Fibroblast of upper back skin (primary cell): ENCODE results near the gene DES.

Experiments
- DNase-seq: peaks from one replicate; pipeline ENCODE4 v3.0.0-alpha.2; 2013

The DES gene

GRCh38 chr2:219459460-219460311 is 41.5 kb downstream of the DES start:
- peak; percentile 58 for DNase-seq

- peak; percentile 91 for DNase-seq
Observed at GRCh38 chr2:219460424-219460926, 42.3 kb downstream of the DES start.

GRCh38 chr2:219461047-219461514 is 42.9 kb downstream of the DES start:
- DNase-seq: peak; percentile 70

- DNase-seq: no peak
Observed at GRCh38 chr2:219461669-219462068, 43.5 kb downstream of the DES start.

- no peak for DNase-seq
Observed at GRCh38 chr2:219462349-219462748, 44.2 kb downstream of the DES start.

GRCh38 chr2:219464286-219465032 is 46.3 kb downstream of the DES start:
- no peak for DNase-seq

- DNase-seq: no peak
Observed at GRCh38 chr2:219465659-219466561, 47.7 kb downstream of the DES start.

GRCh38 chr2:219466816-219467735 is 48.9 kb downstream of the DES start:
- DNase-seq: no peak

- DNase-seq: no peak
Observed at GRCh38 chr2:219467736-219468075, 49.5 kb downstream of the DES start.

- DNase-seq: no peak
Observed at GRCh38 chr2:219468410-219469185, 50.4 kb downstream of the DES start.

- DNase-seq: peak; percentile 41
Observed at GRCh38 chr2:219469186-219469724, 51.1 kb downstream of the DES start.

GRCh38 chr2:219470429-219470828 is 52.3 kb downstream of the DES start:
- DNase-seq: no peak

GRCh38 chr2:219471476-219472371 is 53.5 kb downstream of the DES start:
- DNase-seq: no peak

- DNase-seq: no peak
Observed at GRCh38 chr2:219472629-219473187, 54.5 kb downstream of the DES start.

GRCh38 chr2:219473511-219473910 is 55.3 kb downstream of the DES start:
- no peak for DNase-seq

GRCh38 chr2:219474285-219475060 is 56.3 kb downstream of the DES start:
- DNase-seq: no peak

- no peak for DNase-seq
Observed at GRCh38 chr2:219475278-219475677, 57.1 kb downstream of the DES start.
